A549 (cell line): ENCODE results near the gene DNAAF6. TPM values are rescaled to one million over a fixed set of nuclear protein-coding genes. Genes with fewer than 3 reads are reported as not detected.

Experiments
- ATAC-seq, 2 experiments: fragments of 200-7000 bp in 1 of 2; fragments of >200 bp in 1 of 2; cut with Nextera tagmentation in 1 of 2; cut with Tn5 transposase in 1 of 2; 3 replicates each; pipeline versions ENCODE4 v1.8.0 to v1.9.1; 2018 to 2020; ENCODE audit warnings: mild to moderate bottlenecking in 1 of 2, moderate library complexity in 1 of 2
- CTCF ChIA-PET: fragments of 300-600 bp; sonication (Branson Sonifier 250); formaldehyde crosslinking; extraction: SDS; loops from one replicate; lab custom pipeline; 2021; ENCODE audit warnings: antibody characterized with exemption, inconsistent platforms; lab: Yijun Ruan, JAX
- POLR2A ChIA-PET: fragments of 350-600 bp; formaldehyde crosslinking; extraction: SDS; loops from one replicate; lab custom pipeline; 2021; ENCODE audit warnings: antibody characterized with exemption, inconsistent platforms; lab: Yijun Ruan, JAX
- DNase-seq, 2 experiments: peaks; one replicate each; pipeline versions ENCODE4 v3.0.0 to v3.0.0-alpha.2; 2011 to 2016; ENCODE audit warnings: low read depth in 1 of 2, low spot score in 1 of 2
- FAIRE-seq: peaks from 2 replicates; lab custom pipeline; 2011; peaks lifted over from hg19 to GRCh38; lab: Jason Lieb, UNC
- H3K27ac ChIP-seq, 2 experiments: fragments of >200 bp; sonication (Bioruptor Twin); formaldehyde crosslinking; 3 replicates each; pipeline ENCODE4 v1.5.1; 2016 to 2017
- H3K4me1 ChIP-seq: fragments of >200 bp; sonication (Bioruptor Twin); formaldehyde crosslinking; 3 replicates; pipeline ENCODE4 v1.6.1; 2016
- H3K4me2 ChIP-seq: fragments of >200 bp; sonication (Bioruptor Twin); formaldehyde crosslinking; 3 replicates; pipeline ENCODE4 v1.6.1; 2016
- H3K4me3 ChIP-seq: fragments of >200 bp; sonication (Bioruptor Twin); formaldehyde crosslinking; 3 replicates; pipeline ENCODE4 v1.5.1; 2016
- H3K9me3 ChIP-seq: fragments of >200 bp; sonication (Bioruptor Twin); formaldehyde crosslinking; 3 replicates; pipeline ENCODE4 v1.6.1; 2016
- BHLHE40 ChIP-seq: IDR thresholded peaks from 2 replicates; pipeline ENCODE4 v1.6.1; 2012; ENCODE audit warnings: low read depth, low read length, inconsistent platforms
- CHD2 ChIP-seq: fragments of 150-350 bp; IDR thresholded peaks from 2 replicates; pipeline ENCODE4 v1.6.1; 2014; ENCODE audit warnings: low read length; ENCODE audit not compliant: partially characterized antibody
- EHF ChIP-seq: fragments of 250-450 bp; sonication (Bioruptor Pico); IDR thresholded peaks from 2 replicates; pipeline ENCODE4 v1.5.0; 2020; ENCODE audit warnings: mild to moderate bottlenecking
- EHMT2 ChIP-seq: fragments of 200-600 bp; sonication (generic); IDR thresholded peaks from 2 replicates; pipeline ENCODE4 v1.6.1; 2016; ENCODE audit warnings: antibody characterized with exemption, low read depth, mild to moderate bottlenecking, moderate library complexity
- ESRRA ChIP-seq: fragments of 150-350 bp; IDR thresholded peaks from 2 replicates; pipeline ENCODE4 v1.6.1; 2014; ENCODE audit warnings: mild to moderate bottlenecking, low read length, borderline replicate concordance
- FOXS1 ChIP-seq: fragments of 250-450 bp; sonication (Bioruptor Pico); IDR thresholded peaks from 2 replicates; pipeline ENCODE4 v1.5.0; 2020; ENCODE audit warnings: mild to moderate bottlenecking, moderate library complexity
- HDAC2 ChIP-seq: fragments of 200-600 bp; sonication (generic); IDR thresholded peaks from 2 replicates; pipeline ENCODE4 v1.6.1; 2016
- HOXA7 ChIP-seq: fragments of 250-450 bp; sonication (Bioruptor Pico); IDR thresholded peaks from 2 replicates; pipeline ENCODE4 v1.5.0; 2020; ENCODE audit warnings: mild to moderate bottlenecking, moderate library complexity
- HOXB13 ChIP-seq: fragments of 250-450 bp; sonication (Bioruptor Pico); IDR thresholded peaks from 2 replicates; pipeline ENCODE4 v1.5.0; 2020; ENCODE audit warnings: low read depth, mild to moderate bottlenecking, moderate library complexity
- JUN ChIP-seq, 2 experiments: fragments of >200 bp; sonication (Bioruptor Twin); formaldehyde crosslinking; IDR thresholded peaks; 2 replicates in 1 of 2; 3 replicates in 1 of 2; pipeline ENCODE4 v1.6.1; 2016 to 2017
- MAFK ChIP-seq: fragments of 450-650 bp; IDR thresholded peaks from 2 replicates; pipeline ENCODE4 v1.6.1; 2014; ENCODE audit not compliant: partially characterized antibody
- MYC ChIP-seq: IDR thresholded peaks from 2 replicates; pipeline ENCODE4 v1.6.1; 2012; ENCODE audit warnings: mild to moderate bottlenecking, inconsistent platforms, low read length, improper control_type of control experiment, borderline replicate concordance
- NPAS2 ChIP-seq: fragments of 250-450 bp; sonication (Bioruptor Pico); IDR thresholded peaks from 2 replicates; pipeline ENCODE4 v1.8.0; 2022; ENCODE audit warnings: mild to moderate bottlenecking, moderate library complexity, borderline replicate concordance
- POLR2AphosphoS2 ChIP-seq: conservative IDR thresholded peaks from 2 replicates; pipeline ENCODE4 v1.6.1; 2012; ENCODE audit warnings: low read length, improper control_type of control experiment, inconsistent platforms
- RFX5 ChIP-seq: fragments of 450-650 bp; IDR thresholded peaks from 2 replicates; pipeline ENCODE4 v1.7.1; 2014; ENCODE audit warnings: antibody characterized with exemption, mild to moderate bottlenecking, moderate library complexity
- TFCP2L1 ChIP-seq: fragments of 250-450 bp; sonication (Bioruptor Pico); IDR thresholded peaks from 2 replicates; pipeline ENCODE4 v1.5.0; 2021; ENCODE audit warnings: mild to moderate bottlenecking
- TP53 ChIP-seq: fragments of 250-450 bp; sonication (Bioruptor Pico); IDR thresholded peaks from 2 replicates; pipeline ENCODE4 v1.5.0; 2021; ENCODE audit warnings: mild to moderate bottlenecking, moderate library complexity
- ZC3H11A ChIP-seq: fragments of 450-650 bp; IDR thresholded peaks from 2 replicates; pipeline ENCODE4 v1.6.1; 2014; ENCODE audit warnings: antibody characterized with exemption, mild to moderate bottlenecking
- ZFP36 ChIP-seq: fragments of 450-650 bp; IDR thresholded peaks from 2 replicates; pipeline ENCODE4 v1.6.1; 2014; ENCODE audit warnings: borderline replicate concordance; ENCODE audit not compliant: partially characterized antibody
- ZSCAN20 ChIP-seq: fragments of 250-450 bp; sonication (Bioruptor Pico); IDR thresholded peaks from 2 replicates; pipeline ENCODE4 v1.8.0; 2022; ENCODE audit warnings: mild to moderate bottlenecking, moderate library complexity
- WGBS: methylation state at CpG from one replicate; pipeline ENCODE4 v1.1.6; 2017; ENCODE audit errors: missing lambda C conversion rate; 5-methylcytosine and 5-hydroxymethylcytosine counted together
- polyA plus RNA-seq, 4 experiments: library from polyadenylated mRNA; depleted of rRNA in 3 of 4; stranded (reverse); fragments of >200 nt; fragmentation: RNase III in 1 of 4; extraction: RNeasy Plus Mini Kit Qiagen cat#74134 plus additional on column Dnase treatment in 1 of 4; gene quantifications; 2 replicates in 3 of 4; 3 replicates in 1 of 4; pipeline ENCODE4 v1.2.3, GENCODE V29; 2011 to 2017
- TF ChIP-seq, protein P1 (sequence below): fragments of 450-650 bp; IDR thresholded peaks from 2 replicates; pipeline ENCODE4 v1.6.1; 2014; ENCODE audit warnings: antibody characterized with exemption
- TF ChIP-seq, protein P2 (sequence below): fragments of >200 bp; sonication (Bioruptor Twin); formaldehyde crosslinking; IDR thresholded peaks from 3 replicates; pipeline ENCODE4 v1.6.1; 2016
- TF ChIP-seq, protein P3 (sequence below): fragments of 150-350 bp; IDR thresholded peaks from 2 replicates; pipeline ENCODE4 v1.6.1; 2014; ENCODE audit warnings: low read depth, mild to moderate bottlenecking, low read length
- TF ChIP-seq, protein P4 (sequence below): fragments of >200 bp; sonication (Bioruptor Twin); formaldehyde crosslinking; IDR thresholded peaks from 2 replicates; pipeline ENCODE4 v1.6.1; 2016
- TF ChIP-seq, protein P5 (sequence below): fragments of 250-450 bp; sonication (Bioruptor Pico); IDR thresholded peaks from 2 replicates; pipeline ENCODE4 v1.5.0; 2021; ENCODE audit warnings: mild to moderate bottlenecking, moderate library complexity, borderline replicate concordance
- TF ChIP-seq, protein P6 (sequence below): fragments of 250-450 bp; sonication (Bioruptor Pico); IDR thresholded peaks from 2 replicates; pipeline ENCODE4 v1.5.0; 2020; ENCODE audit warnings: low read depth, mild to moderate bottlenecking, moderate library complexity
- TF ChIP-seq, protein P7 (sequence below): IDR thresholded peaks from 2 replicates; pipeline ENCODE4 v1.6.1; 2012

The DNAAF6 gene
- polyA plus RNA-seq, 2 of the 4 experiments (the other 2 are of a cell fraction) = not detected

DNA sequence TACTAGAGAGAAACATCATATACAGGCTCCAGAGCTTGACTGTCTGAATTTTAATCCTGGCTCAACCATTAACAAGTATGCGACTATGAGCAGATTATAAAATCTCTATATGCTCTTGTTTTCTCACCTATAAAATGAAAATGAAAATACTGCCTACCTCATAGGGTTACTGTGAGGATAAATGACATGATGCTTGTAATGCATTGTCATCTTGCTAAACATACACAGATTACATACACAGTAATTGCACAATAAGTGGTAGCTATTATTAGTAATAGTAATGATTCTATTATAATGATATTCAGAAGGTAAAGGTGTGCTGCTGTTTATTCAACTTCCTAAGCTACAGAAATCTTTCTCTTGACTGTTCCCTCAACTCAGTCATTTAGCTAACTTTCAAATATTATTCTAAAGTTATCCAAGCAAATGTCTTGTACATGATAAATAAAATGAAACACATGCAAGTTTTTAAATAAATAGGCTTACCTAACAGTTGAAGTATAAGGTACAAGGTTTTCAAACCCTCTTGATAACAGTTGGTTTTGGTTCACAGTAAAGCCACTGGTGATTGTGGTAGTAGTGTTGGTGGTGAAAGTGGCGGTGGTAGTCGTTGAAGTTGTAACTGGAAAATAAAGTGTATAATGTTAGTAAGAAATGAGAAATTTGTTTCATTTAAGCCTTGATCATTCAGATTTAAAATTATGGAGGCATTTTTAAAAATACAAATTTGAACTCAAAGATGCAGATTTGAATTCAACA is 39.1 kb upstream of the DNAAF6 start:
- DNase-seq = no peak
- CTCF ChIA-PET = no interaction called here
- 99% methylated on average over 3 of the region's 3 CpGs for WGBS
- H3K4me3 ChIP-seq = no peak overlapping the region
- POLR2A ChIA-PET = no interaction called here
- FAIRE-seq = peak; percentile 97
- no peak for ATAC-seq
- H3K27ac ChIP-seq = no peak overlapping the region
- TF ChIP-seq, protein P1, sequence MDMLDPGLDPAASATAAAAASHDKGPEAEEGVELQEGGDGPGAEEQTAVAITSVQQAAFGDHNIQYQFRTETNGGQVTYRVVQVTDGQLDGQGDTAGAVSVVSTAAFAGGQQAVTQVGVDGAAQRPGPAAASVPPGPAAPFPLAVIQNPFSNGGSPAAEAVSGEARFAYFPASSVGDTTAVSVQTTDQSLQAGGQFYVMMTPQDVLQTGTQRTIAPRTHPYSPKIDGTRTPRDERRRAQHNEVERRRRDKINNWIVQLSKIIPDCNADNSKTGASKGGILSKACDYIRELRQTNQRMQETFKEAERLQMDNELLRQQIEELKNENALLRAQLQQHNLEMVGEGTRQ = no peak
- TF ChIP-seq MAFK (no peak), CHD2 (no peak), NPAS2 (no peak)
- TF ChIP-seq, protein P2, sequence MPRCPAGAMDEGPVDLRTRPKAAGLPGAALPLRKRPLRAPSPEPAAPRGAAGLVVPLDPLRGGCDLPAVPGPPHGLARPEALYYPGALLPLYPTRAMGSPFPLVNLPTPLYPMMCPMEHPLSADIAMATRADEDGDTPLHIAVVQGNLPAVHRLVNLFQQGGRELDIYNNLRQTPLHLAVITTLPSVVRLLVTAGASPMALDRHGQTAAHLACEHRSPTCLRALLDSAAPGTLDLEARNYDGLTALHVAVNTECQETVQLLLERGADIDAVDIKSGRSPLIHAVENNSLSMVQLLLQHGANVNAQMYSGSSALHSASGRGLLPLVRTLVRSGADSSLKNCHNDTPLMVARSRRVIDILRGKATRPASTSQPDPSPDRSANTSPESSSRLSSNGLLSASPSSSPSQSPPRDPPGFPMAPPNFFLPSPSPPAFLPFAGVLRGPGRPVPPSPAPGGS = no peak
- TF ChIP-seq, protein P3, sequence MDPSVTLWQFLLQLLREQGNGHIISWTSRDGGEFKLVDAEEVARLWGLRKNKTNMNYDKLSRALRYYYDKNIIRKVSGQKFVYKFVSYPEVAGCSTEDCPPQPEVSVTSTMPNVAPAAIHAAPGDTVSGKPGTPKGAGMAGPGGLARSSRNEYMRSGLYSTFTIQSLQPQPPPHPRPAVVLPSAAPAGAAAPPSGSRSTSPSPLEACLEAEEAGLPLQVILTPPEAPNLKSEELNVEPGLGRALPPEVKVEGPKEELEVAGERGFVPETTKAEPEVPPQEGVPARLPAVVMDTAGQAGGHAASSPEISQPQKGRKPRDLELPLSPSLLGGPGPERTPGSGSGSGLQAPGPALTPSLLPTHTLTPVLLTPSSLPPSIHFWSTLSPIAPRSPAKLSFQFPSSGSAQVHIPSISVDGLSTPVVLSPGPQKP = no peak
- no peak overlapping the region for H3K4me2 ChIP-seq
- no peaks in the 10 kb centered on the region for H3K9me3 ChIP-seq
- H3K4me1 ChIP-seq = no peaks in the 10 kb centered on the region

DNA sequence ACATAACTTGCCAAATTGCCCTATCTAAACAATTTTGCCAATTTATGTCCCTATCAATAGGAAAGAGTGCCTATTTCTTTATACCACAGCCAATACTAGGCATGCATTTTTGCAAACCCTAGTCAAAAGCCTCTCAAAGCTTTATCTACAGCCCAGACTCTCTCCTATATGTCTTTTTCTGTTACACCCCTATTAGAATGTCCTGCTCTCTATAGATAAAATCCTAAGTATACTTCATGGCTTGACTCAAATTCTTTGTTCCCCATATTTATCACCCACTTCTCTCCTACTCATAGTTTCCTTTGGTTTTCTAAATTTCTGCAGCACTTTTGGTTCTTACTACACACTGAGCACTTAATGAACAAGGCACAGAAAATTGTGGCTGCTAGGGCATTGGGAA is 38.2 kb upstream of the DNAAF6 start:
- Histone ChIP-seq H3K4me3 (no peak overlapping the region), H3K4me2 (no peak overlapping the region), H3K4me1 (no peaks in the 10 kb centered on the region), H3K9me3 (no peaks in the 10 kb centered on the region), H3K27ac (no peak overlapping the region)
- DNase-seq (no peak), FAIRE-seq (no peak), ATAC-seq (no peak)
- TF ChIP-seq, protein P4, sequence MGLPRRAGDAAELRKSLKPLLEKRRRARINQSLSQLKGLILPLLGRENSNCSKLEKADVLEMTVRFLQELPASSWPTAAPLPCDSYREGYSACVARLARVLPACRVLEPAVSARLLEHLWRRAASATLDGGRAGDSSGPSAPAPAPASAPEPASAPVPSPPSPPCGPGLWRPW = no peak
- TF ChIP-seq RFX5 (no peak), BHLHE40 (no peak), HOXA7 (CRISPR knock-in tag) (no peak), NPAS2 (no peak), HDAC2 (no peak), ZFP36 (no peak), ZC3H11A (no peak), TFCP2L1 (CRISPR knock-in tag) (no peak), TP53 (CRISPR knock-in tag) (no peak)
- TF ChIP-seq, protein P5, sequence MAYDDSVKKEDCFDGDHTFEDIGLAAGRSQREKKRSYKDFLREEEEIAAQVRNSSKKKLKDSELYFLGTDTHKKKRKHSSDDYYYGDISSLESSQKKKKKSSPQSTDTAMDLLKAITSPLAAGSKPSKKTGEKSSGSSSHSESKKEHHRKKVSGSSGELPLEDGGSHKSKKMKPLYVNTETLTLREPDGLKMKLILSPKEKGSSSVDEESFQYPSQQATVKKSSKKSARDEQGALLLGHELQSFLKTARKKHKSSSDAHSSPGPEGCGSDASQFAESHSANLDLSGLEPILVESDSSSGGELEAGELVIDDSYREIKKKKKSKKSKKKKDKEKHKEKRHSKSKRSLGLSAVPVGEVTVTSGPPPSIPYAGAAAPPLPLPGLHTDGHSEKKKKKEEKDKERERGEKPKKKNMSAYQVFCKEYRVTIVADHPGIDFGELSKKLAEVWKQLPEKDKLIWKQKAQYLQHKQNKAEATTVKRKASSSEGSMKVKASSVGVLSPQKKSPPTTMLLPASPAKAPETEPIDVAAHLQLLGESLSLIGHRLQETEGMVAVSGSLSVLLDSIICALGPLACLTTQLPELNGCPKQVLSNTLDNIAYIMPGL (CRISPR knock-in tag) = no peak
- ChIA-PET POLR2A (no interaction called here), CTCF (interaction anchor here (1.1 kb wide), 1 partner anchor 13 kb away, joined by 4 read pairs; no protein-coding TSS in a partner anchor)

DNA sequence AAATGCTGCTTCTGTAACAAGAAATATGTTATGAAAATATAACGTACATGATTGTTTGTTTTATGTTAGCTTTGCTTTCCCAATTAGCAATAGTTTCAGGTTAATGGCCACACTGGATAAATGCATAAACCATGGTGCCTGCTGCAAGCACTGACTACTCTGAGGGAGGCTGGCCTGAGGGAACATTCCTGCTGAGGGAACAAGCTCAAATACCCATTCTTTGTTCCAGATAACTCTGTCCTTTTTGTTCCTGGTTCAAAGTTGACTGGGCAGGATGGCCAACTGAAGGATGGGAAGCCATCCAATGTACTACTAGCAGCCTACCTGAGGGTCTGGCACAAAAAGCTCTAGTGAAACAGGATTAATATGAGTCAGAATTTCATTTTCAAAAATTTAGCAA is 37.7 kb upstream of the DNAAF6 start:
- Histone ChIP-seq H3K4me1 (no peaks in the 10 kb centered on the region), H3K4me3 (no peak overlapping the region), H3K4me2 (no peak overlapping the region), H3K27ac (no peak overlapping the region), H3K9me3 (no peaks in the 10 kb centered on the region)
- DNase-seq (no peak), FAIRE-seq (peak; percentile 68), ATAC-seq (no peak)
- CTCF ChIA-PET = interaction anchor here (1.1 kb wide), 1 partner anchor 14 kb away, joined by 4 read pairs; no protein-coding TSS in a partner anchor
- 74% methylated on average over 1 of the region's 1 CpG for WGBS
- POLR2A ChIA-PET = no interaction called here
- TF ChIP-seq, protein P6, sequence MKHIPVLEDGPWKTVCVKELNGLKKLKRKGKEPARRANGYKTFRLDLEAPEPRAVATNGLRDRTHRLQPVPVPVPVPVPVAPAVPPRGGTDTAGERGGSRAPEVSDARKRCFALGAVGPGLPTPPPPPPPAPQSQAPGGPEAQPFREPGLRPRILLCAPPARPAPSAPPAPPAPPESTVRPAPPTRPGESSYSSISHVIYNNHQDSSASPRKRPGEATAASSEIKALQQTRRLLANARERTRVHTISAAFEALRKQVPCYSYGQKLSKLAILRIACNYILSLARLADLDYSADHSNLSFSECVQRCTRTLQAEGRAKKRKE (CRISPR knock-in tag) = no peak
- TF ChIP-seq MYC = no peak
- TF ChIP-seq POLR2AphosphoS2 = no peak
- no peak for TF ChIP-seq ESRRA
- no peak for TF ChIP-seq EHMT2
- TF ChIP-seq, protein P7, sequence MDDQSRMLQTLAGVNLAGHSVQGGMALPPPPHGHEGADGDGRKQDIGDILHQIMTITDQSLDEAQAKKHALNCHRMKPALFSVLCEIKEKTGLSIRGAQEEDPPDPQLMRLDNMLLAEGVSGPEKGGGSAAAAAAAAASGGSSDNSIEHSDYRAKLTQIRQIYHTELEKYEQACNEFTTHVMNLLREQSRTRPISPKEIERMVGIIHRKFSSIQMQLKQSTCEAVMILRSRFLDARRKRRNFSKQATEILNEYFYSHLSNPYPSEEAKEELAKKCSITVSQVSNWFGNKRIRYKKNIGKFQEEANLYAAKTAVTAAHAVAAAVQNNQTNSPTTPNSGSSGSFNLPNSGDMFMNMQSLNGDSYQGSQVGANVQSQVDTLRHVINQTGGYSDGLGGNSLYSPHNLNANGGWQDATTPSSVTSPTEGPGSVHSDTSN = no peak
- TF ChIP-seq ZSCAN20 = no peak
- TF ChIP-seq FOXS1 (CRISPR knock-in tag) = no peak
- TF ChIP-seq EHF (CRISPR knock-in tag) = no peak
- no peak for TF ChIP-seq RFX5
- no peak for TF ChIP-seq JUN (IDR thresholded peaks at IDR 0.05)
- no peak for TF ChIP-seq HOXB13 (CRISPR knock-in tag)
